Esophagus muscularis mucosa (tissue), 4 donors: ENCODE results near the gene FCRL5. TPM values are rescaled to one million over a fixed set of nuclear protein-coding genes. Genes with fewer than 3 reads are reported as not detected.

Experiments
- DNase-seq: peaks from one replicate; pipeline ENCODE4 v3.0.0-alpha.2; 2017; ENCODE audit errors: extremely low spot score
- H3K27ac ChIP-seq, 4 donors: fragments of 200-600 bp; sonication (generic); replicated peaks in 1 of 4; 1 replicate in 3 of 4; 2 replicates in 1 of 4; pipeline ENCODE4 v1.5.1; 2016 to 2019; ENCODE audit warnings: mild to moderate bottlenecking in 1 of 4
- H3K27me3 ChIP-seq, 4 donors: fragments of 200-600 bp; sonication (generic); one replicate each; pipeline versions ENCODE4 v1.5.1 to v1.6.0; 2016 to 2019
- H3K36me3 ChIP-seq, 4 donors: fragments of 200-600 bp; sonication (generic); one replicate each; pipeline ENCODE4 v1.5.1; 2016 to 2019
- H3K4me1 ChIP-seq, 4 donors: fragments of 200-600 bp; sonication (generic); one replicate each; pipeline ENCODE4 v1.5.1; 2016 to 2019
- H3K4me3 ChIP-seq, 4 donors: fragments of 200-600 bp; sonication (generic); 1 replicate in 2 of 4; 2 replicates in 2 of 4; pipeline ENCODE4 v1.5.1; 2016 to 2019; ENCODE audit warnings: mild to moderate bottlenecking in 4 of 4, moderate library complexity in 1 of 4
- H3K9me3 ChIP-seq, 4 donors: fragments of 200-600 bp; sonication (generic); 1 replicate in 3 of 4; 2 replicates in 1 of 4; pipeline ENCODE4 v1.5.1; 2016 to 2019
- EP300 ChIP-seq: sonication (generic); formaldehyde crosslinking; IDR thresholded peaks from one replicate; pipeline ENCODE4 v1.6.1; 2017; ENCODE audit warnings: antibody characterized with exemption
- POLR2A ChIP-seq: fragments of 450-650 bp; IDR thresholded peaks from one replicate; pipeline ENCODE4 v1.6.1; 2017; ENCODE audit warnings: antibody characterized with exemption, moderate library complexity, mild to moderate bottlenecking, low read depth
- POLR2AphosphoS5 ChIP-seq, 2 donors: sonication (generic); formaldehyde crosslinking; IDR thresholded peaks; one replicate each; pipeline ENCODE4 v1.6.1; 2017; ENCODE audit warnings: antibody characterized with exemption in 2 of 2
- WGBS: methylation state at CpG from one replicate; pipeline ENCODE4 v1.1.5; 2018; 5-methylcytosine and 5-hydroxymethylcytosine counted together
- intact Hi-C: fragments of 100-400 bp; cut with DNase I; formaldehyde crosslinking; loops from one replicate; pipeline ENCODE4 v1.15.1; 2023
- total RNA-seq, 4 donors: library from RNA; depleted of rRNA; stranded (reverse); fragments of >200 nt; gene quantifications; one replicate each; pipeline versions ENCODE4 v1.1.0 to v1.2.1, GENCODE V29; 2016
- TF ChIP-seq, protein P1 (sequence below), 3 experiments: fragments of 200-600 bp in 2 of 3; fragments of 450-650 bp in 1 of 3; sonication (generic) in 2 of 3; IDR thresholded peaks; one replicate each; pipeline ENCODE4 v1.5.1; 2017 to 2019; ENCODE audit warnings: antibody characterized with exemption in 3 of 3, mild to moderate bottlenecking in 2 of 3, moderate library complexity in 1 of 3

Gene FCRL5
- under 1 TPM in 1 of 4 donors, not detected in 3; 0.50 TPM for total RNA-seq

DNA sequence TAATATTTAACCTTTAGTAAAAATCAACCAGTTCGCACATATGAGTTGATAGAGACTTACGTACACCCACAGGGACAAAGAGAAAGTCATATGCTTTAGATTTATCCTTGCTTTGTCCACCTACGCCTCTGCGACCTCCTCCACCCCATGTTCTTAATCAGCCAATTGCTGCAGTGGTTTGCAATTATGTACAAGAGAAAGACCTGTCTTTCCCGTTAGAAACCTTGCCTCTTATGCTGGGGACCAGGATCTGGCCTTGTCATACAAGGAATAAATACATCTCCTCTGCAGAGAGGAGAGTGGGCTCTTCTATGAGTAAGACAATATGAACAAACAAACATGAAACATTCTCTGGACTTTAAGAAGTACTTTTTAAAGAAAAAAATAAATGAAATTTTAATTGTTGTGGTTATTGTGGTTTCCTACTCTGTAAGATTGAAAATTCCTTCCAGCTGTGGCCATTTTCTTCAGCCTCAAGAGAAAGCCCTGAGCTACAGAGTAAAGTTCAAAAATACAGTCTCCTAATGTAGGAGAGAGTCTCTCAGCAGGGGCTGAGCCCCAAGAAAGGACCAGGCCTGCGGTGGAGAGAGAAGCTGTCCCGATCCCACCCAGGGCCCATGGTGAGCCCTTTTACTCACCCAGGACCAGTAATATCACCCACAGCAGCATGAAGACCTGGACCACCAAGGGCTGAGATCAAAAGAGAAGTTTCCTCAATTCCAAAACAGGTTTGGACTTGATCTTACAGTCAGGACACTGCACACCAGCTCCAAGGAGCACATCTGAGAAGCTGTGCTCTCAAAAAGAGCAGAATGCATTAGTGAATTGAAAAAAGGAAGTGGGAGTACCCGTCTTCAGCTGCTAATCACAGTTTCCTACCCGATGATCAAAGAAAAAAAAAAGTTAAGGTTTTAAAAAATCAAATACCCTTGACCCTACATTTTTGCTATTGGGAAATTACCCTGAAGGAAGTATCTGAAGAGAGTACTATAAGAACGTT lies at the start of gene FCRL5:
Gene FCRL5 (minus strand): TSS at position 822 of the 1,000 bp plus-strand sequence. CDS start 153 bp downstream, at position 669.
- intact Hi-C loops: no loop called here
- Histone ChIP-seq H3K36me3 (no peaks in the 10 kb centered on the region), H3K27me3 (peaks cover 0 to 11% (median 0%) of the 10 kb centered on the region in 4 donors), H3K4me1 (no peaks in the 10 kb centered on the region), H3K9me3 (no peaks in the 10 kb centered on the region), H3K4me3 (no peak within 1 kb of the TSS), H3K27ac (no peak within 1 kb of the TSS)
- DNase-seq: no peak
- TF ChIP-seq POLR2AphosphoS5 (IDR thresholded peaks at IDR 0.05): no peak
- no peak for TF ChIP-seq EP300
- no peak for TF ChIP-seq POLR2A
- TF ChIP-seq, protein P1, sequence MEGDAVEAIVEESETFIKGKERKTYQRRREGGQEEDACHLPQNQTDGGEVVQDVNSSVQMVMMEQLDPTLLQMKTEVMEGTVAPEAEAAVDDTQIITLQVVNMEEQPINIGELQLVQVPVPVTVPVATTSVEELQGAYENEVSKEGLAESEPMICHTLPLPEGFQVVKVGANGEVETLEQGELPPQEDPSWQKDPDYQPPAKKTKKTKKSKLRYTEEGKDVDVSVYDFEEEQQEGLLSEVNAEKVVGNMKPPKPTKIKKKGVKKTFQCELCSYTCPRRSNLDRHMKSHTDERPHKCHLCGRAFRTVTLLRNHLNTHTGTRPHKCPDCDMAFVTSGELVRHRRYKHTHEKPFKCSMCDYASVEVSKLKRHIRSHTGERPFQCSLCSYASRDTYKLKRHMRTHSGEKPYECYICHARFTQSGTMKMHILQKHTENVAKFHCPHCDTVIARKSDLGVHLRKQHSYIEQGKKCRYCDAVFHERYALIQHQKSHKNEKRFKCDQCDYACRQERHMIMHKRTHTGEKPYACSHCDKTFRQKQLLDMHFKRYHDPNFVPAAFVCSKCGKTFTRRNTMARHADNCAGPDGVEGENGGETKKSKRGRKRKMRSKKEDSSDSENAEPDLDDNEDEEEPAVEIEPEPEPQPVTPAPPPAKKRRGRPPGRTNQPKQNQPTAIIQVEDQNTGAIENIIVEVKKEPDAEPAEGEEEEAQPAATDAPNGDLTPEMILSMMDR (IDR thresholded peaks at IDR 0.05): no peak
- 73% methylated on average over 10 of the region's 10 CpGs for WGBS

DNA sequence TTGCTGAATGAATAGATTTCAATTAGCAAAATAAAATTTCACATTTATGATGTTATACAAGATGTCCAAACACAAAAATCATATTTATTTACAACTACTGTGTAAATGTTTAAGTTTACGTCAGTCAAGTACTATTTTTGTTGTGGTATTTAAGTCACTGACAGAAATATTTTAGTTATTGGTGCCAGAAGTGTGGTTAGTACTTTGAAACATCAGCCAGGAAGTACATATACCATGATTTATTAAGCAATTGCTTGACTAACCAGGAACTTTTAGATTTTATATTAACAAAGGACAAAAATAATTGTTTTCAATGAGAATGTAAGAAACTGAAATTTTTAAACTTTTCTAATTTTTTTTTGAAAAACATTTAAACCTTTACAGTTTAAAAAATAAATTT lies 47.9 kb upstream of the FCRL5 start:
- H3K4me3 ChIP-seq: no peak overlapping the region
- no peak for DNase-seq
- H3K4me1 ChIP-seq: no peaks in the 10 kb centered on the region
- intact Hi-C loops: no loop called here
- H3K36me3 ChIP-seq: no peaks in the 10 kb centered on the region
- no peaks in the 10 kb centered on the region for H3K9me3 ChIP-seq
- TF ChIP-seq, protein P1 (IDR thresholded peaks at IDR 0.05): no peak
- TF ChIP-seq POLR2AphosphoS5 (IDR thresholded peaks at IDR 0.05): no peak
- no peak for TF ChIP-seq POLR2A
- TF ChIP-seq EP300: no peak
- H3K27me3 ChIP-seq: no peaks in the 10 kb centered on the region
- 60% methylated on average over 1 of the region's 1 CpG for WGBS
- no peak overlapping the region for H3K27ac ChIP-seq

DNA sequence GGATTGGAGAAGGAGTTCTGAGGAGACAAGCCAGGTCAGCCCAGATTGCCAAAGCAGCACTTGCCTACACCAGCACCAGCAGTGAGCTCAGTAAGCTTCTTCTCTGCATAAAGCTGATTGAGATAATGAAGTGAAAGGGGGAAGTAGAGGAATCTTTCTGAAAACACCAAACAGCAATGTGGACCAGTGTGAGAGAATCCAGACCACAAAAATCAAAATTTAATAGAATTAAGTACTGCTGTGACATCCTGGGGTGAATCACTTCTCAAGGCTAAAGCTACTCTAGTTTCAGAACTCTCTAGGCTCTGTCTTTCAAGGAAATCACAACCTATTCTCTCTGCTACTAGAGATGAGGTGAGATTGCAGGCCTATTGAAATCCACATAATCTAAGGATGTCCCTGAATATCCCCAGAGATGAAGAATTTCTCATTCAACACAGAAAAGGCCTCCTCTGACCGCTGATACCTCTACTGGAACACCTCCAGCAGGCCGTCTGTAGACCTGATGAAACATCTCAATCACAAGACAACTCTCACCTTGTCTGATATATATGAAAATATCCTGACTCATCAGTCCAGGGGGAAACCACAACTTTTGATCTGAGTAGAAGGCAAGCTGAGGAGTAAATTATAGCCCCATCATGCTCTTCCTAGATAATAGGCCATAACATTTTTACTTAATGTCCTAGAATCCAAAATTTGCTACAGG lies 45.8 kb upstream of the FCRL5 start, which contains the start of gene FCRL4:
Gene FCRL4 (minus strand): TSS at position 127 of the 709 bp plus-strand sequence. CDS start 141 bp downstream, outside the sequence.
- WGBS: 75% methylated on average over 2 of the region's 2 CpGs
- no peaks in the 10 kb centered on the region for H3K36me3 ChIP-seq
- H3K4me3 ChIP-seq: no peak within 1 kb of the TSS
- TF ChIP-seq, protein P1 (IDR thresholded peaks at IDR 0.05): no peak
- TF ChIP-seq EP300 (no peak), POLR2A (no peak), POLR2AphosphoS5 (IDR thresholded peaks at IDR 0.05) (no peak)
- no peaks in the 10 kb centered on the region for H3K4me1 ChIP-seq
- H3K9me3 ChIP-seq: no peaks in the 10 kb centered on the region
- no peak within 1 kb of the TSS for H3K27ac ChIP-seq
- no peak for DNase-seq
- H3K27me3 ChIP-seq: no peaks in the 10 kb centered on the region
- intact Hi-C loops: no loop called here

DNA sequence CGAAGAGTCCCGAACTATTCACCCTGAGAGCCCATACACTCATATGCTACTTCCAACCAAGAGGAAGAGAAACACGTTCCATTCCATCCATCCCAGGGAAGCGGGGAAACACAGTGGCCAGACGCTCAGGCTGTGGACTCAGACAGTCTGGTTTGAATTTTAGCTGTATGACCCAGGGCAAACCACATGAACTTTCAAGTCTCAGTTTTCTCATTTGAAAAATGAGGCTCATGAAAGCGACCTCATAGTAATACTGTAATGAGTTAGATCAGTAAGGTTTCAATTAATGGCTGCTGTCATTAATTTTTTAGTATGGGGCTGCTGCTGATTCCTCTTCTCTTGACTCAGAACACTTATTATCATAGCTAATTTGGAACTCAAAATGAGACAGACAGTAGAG lies 44.1 kb upstream of the FCRL5 start:
- DNase-seq: no peak
- H3K4me1 ChIP-seq: no peaks in the 10 kb centered on the region
- TF ChIP-seq POLR2AphosphoS5 (IDR thresholded peaks at IDR 0.05) (no peak), POLR2A (no peak), EP300 (no peak)
- TF ChIP-seq, protein P1 (IDR thresholded peaks at IDR 0.05): no peak
- WGBS: 78% methylated on average over 6 of the region's 6 CpGs
- no peak overlapping the region for H3K27ac ChIP-seq
- H3K36me3 ChIP-seq: no peaks in the 10 kb centered on the region
- no peaks in the 10 kb centered on the region for H3K27me3 ChIP-seq
- H3K4me3 ChIP-seq: no peak overlapping the region
- intact Hi-C loops: no loop called here
- H3K9me3 ChIP-seq: no peaks in the 10 kb centered on the region
